Activated CD4-positive, alpha-beta T cell treated with anti-CD3 and anti-CD28 coated beads, Interleukin-2, amount 50 U/mL, for 24 hours (primary cell): ENCODE results near the gene KRTAP5-6.

Experiments
- DNase-seq, 2 donors: peaks; one replicate each; pipeline ENCODE4 v3.0.0-alpha.2; 2020; ENCODE audit warnings: low read depth in 1 of 2, low spot score in 1 of 2

The KRTAP5-6 gene

GRCh38 chr11:1701091-1701807 is 4.3 kb downstream of the KRTAP5-6 start:
- no peak for DNase-seq

DNA sequence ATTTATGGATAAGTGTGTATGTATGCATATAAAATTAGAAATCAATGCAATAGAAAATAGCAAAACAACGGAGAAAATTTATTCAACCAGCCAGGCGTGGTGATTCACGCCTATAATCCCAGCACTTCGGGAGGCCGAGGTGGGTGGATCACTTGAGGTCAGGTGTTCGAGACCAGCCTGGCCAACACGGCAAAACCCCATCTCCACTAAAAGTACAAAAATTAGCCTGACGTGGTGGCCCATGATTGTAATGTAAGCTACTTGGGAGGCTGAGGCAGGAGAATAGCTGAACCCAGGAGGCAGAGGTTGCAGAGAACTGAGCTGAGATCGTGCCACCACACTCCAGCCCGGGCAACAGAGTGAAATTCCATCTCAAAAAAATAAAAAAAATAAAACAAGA is 5.5 kb downstream of the KRTAP5-6 start:
- no peak for DNase-seq

DNA sequence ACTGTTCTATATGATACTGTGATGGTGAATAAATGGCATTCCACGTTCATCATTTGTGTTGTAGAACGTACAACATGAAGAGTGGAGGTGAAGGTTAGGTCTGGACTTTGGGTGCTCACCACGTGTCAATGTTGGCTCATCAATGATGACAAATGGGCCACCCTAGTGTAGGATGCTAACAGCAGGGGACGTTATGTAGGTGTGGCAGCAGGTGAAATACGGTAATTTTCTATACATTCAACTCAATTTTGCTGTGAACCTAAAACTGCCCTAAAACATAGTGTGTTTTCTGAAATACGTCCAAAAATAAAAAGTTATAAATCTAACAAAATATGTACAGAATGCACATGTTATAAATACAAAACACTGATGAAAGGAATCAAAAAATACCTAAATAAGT is 6.2 kb downstream of the KRTAP5-6 start:
- DNase-seq, result no peak

GRCh38 chr11:1705126-1706052 is 8.4 kb downstream of the KRTAP5-6 start:
- DNase-seq, result no peak

GRCh38 chr11:1706634-1707400 is 9.8 kb downstream of the KRTAP5-6 start:
- no peak for DNase-seq

DNA sequence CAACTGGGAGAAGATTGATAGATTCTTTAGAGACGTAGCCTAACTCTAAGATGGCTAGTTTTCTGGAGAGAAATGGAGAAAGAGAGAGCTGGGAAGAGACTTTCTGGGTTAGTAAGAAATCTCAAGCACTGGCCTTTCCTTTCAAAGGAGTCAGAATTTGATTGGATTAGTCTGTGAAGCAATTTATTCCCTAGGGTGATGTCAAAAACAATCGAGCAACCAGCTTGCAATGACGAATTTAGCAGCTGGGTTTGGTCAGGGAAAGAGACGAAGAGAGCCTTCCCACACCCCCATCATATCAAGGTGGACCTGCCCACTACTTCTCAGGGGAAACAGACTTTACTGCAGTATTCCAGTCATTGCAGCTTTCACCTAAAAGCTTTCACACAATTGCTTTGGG is 10.8 kb downstream of the KRTAP5-6 start:
- DNase-seq, result no peak

DNA sequence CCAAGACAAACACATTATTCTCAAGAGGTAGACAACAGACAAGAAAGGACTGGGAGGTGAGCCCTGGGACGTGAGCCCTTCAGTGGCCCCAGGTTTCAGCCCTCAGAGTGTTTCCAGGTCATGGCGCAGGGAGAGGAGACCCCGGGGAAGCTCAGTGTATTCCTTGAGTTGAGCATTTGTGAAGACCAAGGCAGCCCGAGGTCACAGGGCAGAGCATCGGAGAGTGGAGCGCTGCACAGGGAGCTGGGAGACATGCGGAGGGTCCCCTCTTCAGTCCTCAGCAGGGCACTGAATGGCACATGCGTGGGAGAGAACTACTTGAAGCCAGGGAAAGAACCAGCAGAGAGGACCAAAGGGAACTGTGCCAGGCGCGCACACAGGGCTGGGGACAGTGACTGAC is 11.7 kb downstream of the KRTAP5-6 start:
- DNase-seq, result no peak

DNA sequence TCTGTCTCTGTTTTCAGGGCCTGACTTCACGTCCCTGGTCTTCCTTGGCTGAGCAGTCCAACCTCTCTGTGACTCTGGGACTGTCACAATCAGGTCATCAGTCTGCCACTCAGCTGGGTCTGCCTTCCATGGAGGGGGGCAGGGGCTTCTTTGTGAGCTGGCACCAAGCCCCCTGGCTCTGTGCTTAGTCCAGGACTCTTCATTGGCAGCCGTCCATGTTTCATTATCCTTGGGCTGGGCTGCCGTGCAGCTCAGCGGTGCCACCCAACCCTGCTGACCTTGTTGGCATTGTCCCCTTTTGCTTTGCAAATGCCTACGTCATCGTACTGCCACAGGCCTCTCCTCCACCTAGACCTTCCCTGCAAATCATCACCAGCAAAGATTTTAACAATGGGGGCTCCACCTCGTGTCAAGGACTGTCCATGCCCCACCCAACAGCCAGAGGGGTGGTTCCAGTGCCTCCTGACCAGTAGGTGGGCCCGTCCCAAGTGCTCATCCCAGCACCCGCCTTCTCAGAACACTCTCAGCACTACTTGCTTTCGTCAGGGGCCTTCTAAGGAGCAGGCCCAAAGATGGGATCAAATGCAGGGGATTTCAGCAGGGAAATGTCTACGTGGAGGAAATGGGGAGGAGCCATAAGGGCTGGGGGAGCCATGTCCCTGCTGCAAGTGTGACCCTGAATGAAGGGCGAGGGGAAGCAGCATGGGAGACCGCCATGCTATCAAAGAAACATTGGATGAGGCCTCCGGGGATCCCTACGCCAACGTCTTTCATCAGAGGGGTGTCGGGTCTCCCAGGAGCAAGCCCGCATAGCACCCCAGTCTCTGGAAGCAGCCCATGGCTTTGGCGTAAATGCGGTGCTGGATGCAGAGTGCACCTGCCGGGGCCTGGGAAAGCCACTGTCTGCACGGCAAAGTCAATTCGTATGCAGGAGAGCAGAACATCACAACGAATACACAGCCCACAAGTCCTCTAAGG is 18.2 kb downstream of the KRTAP5-6 start:
- DNase-seq, result no peak

- DNase-seq, result no peak
These were observed 20.8 kb downstream of the KRTAP5-6 start for GRCh38 chr11:1717745-1718144.

DNA sequence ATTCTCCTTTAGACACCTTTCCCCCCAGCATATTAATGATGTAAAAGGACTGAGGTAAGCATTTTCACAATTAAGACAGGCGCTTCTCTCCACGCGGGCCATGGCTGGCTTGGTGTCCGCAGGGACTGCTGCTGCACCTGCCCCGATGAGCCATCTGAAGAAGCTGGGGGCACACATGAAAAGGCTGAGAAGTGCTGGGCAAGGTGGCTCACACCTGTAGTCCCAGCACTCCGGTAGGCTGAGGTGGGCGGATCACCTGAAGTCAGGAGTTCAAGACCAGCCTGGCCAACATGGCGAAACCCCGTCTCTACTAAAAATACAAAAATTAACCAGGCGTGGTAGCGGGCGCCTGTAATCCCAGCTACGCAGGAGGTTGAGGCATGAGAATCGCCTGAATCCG is 21.3 kb downstream of the KRTAP5-6 start:
- no peak for DNase-seq

GRCh38 chr11:1719781-1720180 is 22.8 kb downstream of the KRTAP5-6 start:
- no peak for DNase-seq

DNA sequence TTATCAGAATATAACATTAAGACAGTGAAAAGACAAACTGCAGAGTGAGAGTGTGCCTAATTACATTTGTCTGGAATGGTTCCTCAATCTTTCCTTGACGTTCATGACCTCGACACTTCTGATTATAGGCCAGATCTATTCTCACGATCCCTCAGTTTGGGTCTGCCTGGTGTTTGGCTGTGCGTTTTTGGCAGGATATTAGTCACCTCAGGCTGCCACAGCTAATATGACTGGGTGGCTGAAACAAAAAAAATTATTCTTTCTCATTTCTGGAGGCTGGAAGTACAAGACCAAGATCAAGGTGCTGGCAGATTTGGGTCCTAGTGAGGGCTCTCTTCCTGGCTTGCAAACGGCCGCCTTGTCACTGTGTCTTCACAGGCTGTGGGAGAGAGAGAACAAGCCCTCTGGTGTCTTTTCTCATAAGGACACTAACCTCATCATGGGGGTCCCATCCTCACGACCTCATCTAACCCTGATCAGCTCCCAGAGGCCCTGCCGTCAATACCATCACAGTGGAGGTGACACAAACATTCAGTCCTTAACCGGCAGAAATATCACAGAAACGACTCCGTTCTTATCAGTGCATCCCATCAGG is 30.2 kb downstream of the KRTAP5-6 start:
- no peak for DNase-seq

- no peak for DNase-seq
These were observed 30.9 kb downstream of the KRTAP5-6 start for GRCh38 chr11:1727861-1728260.

DNA sequence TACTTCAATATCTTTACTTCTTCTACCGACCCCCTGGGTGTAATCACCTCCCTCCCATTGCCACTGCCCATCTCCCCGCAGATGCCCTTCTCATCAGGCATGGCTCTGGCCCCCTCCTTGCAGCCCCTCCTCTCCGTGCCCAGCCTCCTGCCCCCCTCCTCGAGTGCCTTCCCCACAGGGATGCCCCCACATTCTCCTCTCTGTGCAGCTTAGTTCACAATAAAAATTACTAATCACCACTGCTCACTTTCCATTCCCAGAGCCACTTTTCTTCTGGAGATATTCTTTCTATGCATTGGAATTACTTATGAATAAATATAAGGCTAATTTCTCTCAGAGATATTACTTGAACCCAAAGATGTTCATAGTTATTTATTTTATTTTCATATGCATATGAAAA is 31.3 kb downstream of the KRTAP5-6 start:
- DNase-seq, result no peak

DNA sequence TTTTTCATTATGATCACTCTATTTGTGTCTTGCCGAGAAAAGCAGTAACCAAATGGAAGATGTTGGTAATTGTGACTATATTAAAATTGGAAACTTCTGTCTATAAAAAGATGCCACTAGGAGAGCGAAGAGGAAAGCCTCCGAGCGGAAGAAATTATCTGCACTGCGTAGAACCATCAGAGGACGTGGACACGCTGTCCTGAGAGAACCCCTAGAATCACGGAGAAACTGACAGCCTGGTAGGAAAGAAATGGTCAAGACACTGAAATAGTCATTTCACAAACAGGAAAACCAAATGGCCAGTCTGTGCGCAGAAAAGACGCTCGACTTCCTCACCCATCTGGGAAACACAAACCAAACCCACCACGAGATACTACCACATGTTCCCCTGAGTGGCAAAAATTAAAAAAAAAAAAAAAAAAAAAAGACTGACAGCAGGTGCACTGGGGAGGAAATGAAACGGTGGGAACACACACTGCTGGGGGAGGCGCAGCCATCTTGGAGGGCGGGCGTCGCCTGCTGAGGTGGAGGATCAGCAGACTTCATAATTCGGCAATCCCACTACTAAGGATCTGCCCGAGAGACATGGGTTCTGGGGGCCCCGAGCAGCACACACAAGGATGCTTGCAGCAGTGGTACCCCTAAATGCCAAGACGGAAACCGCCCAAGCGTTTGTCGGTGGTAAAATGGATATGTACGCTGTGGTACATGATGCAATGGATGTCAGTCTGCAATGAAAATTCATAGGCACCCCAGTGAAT is 32.1 kb downstream of the KRTAP5-6 start:
- no peak for DNase-seq

DNA sequence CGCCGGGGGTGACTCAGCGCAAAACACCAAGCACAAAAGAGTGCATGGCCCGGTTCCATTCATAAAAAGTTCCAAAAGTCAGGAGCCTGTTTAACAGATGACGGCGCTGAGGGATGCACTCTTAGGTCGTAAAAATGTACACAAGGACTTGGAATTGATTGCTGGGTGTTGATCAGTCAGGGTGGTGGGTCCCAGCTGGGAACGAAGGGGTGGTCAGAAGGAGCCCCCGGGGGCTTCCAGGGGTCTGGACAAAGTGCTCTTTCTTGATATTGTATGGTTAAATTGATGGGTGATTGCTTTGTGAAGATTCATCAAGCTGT is 32.7 kb downstream of the KRTAP5-6 start:
- no peak for DNase-seq

- DNase-seq, result no peak
These were observed 33.1 kb downstream of the KRTAP5-6 start for GRCh38 chr11:1730059-1730629.

DNA sequence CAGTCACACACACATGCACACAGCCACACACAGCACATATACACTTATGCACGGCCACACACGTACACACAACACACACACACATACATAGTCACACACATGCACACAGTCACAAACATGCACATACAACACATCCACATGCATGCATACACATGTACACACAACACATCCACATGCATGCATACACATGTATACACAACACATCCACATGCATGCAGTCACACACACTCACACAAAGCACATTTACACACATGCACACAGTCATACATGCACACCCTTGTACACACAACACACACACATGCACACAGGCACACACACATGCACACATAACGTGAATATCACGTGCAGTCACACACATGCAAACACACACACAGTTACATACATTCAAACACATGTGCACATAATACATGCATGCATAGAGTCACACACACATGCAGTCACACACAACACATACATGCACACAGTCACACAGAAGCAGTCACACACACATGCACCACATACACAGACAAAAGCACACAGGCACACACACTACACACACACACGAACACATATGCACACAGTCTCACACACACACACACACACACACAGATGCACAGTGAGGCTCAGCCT is 34.6 kb downstream of the KRTAP5-6 start:
- no peak for DNase-seq
